SHP77 treated with DMSO at 0.1 percent for 48 hours (cell line): ENCODE results near the gene CST11.

Source experiments
- DNase-seq: peaks from one replicate; lab custom pipeline; 2025; lab: John Stamatoyannopoulos, UW

Gene CST11

DNA sequence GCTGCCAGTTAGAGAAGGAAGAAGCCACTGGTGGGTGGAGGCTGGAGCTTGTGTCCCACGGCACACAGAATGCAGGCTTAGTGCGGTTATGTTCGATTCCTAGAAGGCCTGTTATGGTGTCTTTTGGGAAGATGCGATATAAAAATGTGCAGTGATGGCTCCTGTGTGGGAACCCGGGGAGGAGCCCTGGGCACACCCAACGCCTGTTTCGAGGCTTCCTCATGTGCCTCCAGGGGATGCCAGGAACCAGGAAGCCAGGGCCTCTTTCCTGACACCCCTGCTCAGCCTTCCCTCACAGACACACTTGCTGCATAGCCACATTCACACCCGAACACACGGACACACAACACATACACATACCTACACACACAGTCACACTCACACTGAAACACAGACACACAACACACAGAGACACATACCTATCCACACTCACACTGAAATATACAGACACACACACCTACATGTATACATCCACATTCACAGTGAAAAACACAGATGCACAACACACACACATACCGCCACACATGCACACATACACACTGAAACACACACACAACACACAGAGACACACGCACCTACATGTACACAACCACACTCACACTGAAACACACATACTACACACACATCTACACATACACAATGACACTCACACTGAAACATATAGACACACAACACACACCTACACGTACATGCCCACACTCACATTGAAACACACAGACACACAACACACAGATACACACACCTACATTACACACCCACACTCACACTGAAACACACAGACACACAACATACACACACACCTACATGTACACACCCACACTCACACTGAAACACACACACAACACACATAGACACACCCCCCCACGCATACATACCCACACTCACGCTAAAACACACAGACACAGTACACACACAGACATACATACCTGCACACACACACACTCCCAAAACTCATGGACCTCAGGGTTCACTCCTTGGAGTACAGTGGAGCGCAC lies 1.2 kb upstream of the CST11 start:
- DNase-seq: no peak

DNA sequence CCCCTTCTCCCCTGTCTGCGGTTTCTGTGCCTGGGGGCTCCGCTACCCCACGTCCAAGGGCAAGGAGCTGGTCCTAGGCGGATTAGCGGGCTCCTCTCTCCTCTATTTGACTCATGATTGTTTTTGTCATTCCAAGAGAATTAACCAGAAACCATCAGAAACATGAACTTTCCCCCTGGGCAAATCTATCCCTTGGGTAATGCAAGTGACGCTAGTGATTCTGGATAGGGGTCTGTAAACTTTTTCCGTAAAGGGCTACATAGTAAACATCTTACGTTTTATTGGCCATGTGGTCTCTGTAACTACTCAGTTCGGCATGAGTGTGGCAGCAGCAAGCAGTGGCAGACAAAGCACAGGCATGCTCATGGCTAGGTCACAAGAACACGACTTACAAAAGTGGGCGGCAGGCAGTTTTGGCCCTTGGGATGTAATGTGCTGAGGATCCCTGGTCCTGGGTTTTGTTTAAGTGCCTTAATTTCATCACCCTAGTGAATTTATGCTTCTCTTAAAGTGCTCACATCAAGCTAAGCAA lies 654 bp downstream of the CST11 start:
- DNase-seq: no peak

DNA sequence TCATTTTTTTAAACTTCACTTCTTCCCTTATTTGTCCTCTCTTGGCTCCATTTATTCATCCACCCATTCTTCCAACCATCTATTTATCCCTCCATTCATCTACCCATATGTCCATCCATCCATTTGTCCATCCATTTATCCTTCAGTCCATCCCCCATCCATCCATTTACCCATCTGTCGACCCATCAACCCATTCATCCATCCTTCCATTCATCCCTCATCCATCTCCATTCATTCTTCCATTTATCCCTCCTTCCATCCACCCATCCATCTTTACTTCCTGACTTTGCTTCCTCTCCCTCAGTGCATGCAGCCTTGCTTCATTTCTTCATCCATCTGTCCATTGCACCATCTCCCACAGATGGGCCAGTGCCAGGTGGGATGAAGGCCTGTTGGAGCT lies 1.8 kb downstream of the CST11 start:
- no peak for DNase-seq

DNA sequence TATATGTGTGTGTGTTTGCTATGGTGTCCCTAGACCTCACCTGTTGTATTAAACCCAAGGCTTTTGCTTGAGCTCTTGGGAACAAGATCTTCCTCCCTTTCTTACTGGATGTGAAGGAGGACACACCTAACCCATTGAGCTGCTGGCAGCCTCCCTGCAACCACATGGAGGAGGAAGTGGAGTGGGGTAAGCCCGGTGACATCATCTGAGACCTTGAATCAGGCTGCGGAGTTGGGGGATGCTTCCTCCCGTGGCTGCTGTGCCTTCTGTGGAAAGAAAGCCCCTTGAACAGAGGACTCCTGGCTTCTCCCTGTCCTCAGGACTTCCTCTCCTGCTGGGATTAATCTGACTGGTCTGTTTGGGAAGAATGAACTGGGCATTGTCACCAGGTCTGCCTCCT lies 3.3 kb downstream of the CST11 start:
- no peak for DNase-seq

DNA sequence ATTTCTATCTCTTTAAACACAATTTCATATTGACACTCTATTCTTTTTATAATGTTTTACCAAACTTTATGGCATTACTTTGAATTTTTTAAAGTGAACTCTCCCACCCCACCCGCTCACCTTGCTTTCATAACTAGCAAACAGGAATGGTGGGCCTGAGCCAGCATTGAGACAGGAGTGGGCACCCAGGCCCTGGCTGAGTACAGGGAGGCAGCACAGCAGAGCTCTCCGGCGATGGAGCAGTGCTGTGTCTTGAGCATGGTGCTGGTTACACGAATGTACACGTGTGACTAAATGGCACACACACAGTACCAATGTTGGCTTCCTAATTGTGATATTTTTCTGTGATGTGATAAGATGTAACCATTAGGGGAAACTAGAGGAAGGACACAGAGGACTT lies 4.5 kb downstream of the CST11 start:
- DNase-seq: no peak

DNA sequence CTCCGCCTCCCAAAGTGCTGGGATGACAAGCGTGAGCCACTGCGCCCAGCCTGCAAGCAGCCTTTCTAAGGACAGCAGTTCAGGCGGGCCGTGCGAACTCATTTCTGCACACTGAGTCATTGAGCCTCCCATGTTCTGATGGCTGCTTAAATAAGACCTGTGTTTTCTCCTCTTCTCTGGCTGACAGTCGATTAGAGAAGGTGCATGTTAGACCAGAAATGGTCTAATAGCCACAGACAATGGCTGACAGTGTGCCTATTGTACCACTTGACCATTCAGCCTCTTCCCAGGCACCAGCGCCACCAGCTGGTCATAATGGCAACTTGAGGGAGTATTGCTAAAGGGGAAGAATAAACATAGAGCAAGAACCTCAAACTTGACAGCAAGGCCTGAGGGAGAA lies 6.2 kb downstream of the CST11 start:
- DNase-seq: peak; percentile 62

DNA sequence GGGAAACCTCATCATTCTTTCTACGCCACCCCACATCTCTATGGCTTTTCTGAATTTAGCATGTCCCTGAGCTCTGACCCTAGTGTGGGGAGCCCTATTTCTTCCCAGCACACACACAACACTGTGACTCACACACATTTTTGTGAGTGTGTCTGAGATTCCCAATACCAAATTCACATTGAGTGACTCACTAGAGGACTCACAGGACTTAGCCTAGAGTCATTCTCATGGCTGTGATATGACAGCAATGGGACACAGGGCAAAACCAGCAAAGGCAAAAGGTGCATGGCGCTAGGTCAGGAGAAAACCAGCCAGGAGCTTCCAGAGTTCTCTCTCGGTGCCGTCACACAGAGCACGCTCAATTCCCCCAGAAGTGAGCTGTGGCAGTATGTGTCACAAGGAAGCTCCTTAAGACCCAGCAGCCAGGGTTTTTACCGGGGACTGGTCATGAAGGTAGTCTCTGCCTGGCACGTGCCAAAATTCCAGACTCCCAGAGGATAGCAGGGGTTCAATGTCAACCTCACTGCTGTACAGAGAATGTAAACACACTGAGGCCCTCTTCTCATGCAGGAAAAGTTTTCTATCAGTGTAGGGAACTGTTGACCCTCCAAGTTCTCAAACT lies 7.0 kb downstream of the CST11 start:
- no peak for DNase-seq

DNA sequence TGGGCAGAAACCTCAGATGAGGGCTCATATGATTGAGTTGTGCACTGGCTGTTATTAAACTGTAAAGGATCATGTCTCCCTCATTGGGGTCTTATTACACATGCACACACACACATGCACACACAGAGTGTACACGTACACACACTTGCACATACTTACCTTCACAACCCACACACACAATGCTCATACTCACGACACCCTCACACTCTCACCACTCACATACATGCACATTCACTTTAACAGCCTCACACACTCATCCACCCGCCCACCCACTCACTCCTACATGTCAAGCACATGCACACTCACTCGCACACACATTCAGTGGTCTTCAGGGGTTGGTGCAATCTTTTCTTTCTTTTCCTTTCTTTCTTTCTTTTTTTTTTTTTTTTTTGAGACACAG lies 7.8 kb downstream of the CST11 start:
- DNase-seq: no peak

DNA sequence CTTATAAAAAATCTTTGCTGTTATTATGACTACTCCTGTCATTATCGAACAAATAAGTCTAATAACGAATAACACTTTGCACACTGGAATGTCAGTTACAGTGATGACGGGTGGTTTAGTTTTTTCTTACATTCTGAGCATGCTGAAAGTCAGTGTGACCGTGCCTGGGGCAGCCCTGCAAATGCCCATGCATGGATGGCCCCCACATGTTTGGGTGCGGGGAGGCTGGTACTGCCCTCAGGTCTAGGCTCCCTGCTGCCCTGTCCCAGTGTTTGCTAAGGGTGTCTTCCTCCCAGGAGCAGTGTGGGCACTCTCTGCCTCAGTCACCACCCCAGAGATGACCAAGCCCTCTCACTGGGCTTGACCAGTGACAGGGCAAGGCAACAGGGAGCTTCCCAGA lies 10.2 kb downstream of the CST11 start:
- DNase-seq: no peak

DNA sequence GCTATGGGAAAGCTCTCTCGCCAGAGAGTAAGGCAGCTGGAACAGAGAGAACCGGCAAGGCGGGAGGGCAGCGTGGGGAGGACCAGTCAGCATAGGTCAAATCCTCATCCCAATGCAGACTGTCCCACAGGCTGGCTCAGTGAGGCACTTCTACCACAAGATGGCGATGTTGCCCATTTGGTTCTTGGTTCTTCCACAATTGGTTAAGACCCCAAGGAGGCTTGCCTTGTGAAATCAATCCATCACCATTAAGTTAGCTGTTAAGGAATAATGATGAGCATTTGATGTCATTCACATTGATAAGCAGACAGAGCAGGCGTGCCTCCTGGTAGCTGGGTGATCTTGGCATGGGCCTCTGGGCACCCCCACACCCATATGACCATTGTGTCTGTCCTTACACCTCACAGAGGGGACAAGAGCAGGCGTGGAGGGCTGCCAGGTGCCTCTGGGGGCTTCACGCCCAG lies 10.8 kb downstream of the CST11 start:
- DNase-seq: peak; percentile 54

DNA sequence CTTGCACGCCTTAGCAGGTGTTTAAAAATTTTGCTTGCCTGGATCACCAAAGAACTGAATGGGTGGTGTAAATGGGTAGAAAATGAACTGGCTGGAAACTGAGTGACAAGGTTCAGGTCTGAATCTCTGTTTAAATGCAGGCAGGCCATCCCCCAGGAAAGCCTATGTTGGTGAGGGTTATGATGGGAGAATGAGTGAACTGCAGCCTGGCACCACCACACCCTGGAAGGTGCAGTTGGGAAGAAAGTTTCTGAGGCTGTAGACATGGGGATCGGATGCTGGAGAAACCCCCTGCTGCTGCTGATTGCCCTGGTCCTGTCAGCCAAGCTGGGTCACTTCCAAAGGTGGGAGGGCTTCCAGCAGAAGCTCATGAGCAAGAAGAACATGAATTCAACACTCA lies 12.7 kb downstream of the CST11 start:
- DNase-seq: no peak

DNA sequence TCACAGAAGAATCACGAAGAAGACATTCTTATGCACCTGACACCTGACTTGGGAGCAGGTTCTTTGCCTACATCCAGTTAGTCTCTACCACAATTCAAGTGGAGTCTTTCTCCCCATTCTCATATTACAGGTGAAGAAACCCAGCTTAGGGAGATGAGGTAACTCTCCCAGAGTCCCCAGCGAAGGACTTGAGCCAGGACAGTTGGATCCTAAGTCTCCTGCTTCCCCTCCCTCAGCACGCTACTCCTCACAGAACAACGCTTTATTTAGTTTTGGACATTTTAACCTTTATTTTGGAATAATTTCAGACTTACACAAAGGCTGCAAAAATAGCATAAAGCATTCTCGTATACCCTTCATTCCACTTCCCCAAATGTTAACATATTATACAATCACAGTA lies 14.0 kb downstream of the CST11 start:
- no peak for DNase-seq

DNA sequence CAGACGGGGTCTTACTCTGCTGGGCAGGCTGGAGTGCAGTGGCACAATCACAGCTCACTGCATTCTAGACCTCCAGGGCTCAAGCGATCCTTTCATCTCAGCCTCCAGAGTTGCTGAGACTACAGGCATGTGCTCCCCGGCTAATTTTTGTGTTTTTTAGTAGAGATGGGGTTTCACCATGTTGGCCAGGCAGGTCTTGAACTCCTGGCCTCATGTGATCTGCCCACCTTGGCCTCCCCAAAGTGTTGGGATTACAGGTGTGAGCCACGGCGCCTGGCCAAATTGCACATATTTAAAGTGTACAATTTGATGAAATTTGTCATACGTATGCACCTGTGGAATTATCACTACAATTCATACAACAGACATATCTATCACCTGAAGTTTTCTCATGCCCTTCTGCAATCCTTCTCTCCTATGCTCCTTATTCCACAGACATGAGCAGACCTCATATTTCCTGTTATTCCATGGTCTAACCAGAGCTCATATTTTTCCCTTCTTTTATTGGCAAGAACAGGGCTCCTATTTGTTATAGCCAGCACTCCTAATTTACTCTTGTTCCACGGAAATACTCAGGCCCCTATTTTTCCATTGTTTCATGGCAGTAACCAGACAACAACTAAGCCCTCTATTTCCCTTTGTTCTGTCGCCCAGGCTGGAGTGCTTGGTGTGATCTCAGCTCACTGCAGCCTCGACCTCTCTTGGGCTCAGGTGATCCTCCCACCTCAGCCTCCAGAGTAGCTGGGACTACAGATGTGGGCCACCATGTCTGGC lies 15.4 kb downstream of the CST11 start:
- DNase-seq: no peak

DNA sequence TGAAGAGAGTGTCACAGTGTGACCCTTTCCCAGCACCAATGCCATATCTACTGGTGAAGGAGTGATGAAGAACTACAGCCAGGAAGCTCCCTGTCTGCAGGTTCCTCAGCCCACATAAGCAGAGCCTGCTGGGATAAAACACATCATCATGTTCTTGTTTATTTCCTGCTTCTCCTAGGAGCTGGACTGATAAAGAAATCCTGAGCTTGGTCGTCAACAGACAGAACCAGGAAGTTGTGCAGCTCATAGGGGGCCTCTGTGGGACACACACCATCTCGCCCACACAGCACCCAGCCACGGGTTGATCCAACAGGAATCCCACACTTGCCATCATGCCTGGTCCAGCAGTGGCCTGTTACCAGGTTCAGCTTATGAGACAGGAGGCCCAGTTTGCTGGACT lies 16.0 kb downstream of the CST11 start:
- no peak for DNase-seq

DNA sequence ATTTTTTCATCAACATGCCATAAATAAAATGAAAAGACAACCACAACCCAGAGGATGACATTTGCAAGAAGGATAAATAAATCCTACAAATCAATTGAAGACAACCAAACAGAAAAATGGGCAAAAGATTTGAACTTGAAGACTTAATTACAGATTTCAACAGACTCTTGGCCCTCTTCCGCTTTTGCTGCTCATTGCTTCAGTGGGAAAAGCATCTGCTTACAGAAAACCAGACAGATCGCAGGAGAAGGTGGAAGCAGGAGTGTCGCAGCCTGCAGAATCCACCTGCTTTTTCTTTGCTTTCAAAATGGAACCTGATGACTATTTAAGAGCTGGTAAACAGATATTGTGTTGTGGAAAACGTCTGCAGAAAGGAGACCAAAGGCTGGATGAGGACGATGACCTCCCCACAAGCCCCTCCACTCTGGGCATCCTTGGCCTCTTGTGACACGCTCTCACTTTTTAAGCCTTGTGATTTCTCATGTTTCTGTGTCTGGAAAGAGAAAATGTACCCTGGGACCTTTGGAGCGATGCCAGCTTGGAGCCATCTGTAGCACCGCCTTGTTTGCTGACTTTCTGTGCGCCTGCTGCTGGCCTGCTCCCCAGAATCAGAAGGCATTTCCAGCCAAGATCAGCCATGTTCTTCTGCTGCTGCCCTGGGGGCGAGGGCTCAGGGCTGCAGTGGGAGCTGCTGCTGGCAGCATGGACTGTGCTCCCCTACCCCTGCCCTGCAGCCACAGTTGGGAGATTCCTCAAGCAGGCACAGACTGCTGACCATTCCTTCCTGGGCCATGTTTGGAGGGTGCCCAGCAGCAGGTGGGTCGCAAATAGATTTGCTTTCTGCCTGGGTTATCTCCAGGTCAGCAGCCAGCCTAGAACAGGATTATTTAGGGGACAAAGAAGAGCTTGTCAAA lies 16.8 kb downstream of the CST11 start:
- DNase-seq: peak; percentile 50

DNA sequence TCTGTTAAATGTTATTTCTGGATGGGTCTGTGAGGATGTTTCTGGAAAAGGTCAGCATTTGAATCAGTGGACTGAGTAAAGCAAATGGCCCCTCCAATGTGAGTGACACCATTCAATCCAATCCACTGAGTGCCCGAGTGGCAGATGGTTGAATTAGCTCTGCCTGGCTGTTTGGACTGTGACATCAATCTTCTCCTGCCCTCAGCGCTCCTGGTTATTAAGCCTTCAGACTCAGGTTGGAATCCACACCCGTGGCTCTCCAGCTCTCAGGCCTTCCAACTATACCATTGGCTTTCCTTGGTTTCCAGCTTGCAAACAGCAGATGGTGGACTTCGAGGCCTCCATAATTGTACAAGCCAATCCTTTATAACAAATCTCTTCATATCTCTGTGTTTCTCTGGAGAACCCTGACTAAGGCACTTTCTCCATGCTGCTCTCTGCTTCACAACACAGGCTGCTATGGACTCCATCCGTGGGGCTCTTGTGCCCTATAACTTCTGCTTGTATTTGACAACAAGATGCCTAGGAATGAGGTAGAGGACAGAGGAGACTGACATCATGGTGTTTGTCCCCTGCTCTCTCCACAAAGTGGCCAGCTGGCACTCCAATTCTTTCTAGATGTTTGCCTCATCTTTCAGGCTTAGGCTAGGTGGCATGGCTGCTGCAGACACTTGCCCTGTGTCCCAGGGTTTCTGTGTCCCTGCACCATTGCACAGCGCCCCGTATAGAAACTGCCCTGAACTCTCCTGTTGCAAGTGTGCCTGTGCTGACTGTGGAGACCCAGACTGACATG lies 18.0 kb downstream of the CST11 start:
- DNase-seq: no peak

DNA sequence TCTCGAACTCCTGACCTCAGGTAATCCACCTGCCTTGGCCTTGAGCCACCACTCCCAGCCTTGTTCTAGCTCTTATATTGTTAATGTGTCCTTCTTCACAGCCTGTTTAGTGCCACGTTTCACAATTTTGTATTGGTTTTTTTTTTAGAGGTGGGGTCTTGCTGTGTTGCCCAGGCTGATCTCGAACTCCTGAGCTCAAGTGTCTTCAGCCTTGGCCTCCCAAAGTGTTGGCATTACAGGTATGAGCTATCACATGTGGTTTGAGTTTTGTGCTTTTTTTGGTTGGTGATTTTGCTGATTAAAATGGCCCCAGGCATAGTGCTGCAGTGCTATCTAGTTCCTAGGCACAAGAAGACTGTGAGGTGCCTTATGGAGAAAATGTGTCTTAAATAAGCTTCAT lies 19.0 kb downstream of the CST11 start:
- no peak for DNase-seq

DNA sequence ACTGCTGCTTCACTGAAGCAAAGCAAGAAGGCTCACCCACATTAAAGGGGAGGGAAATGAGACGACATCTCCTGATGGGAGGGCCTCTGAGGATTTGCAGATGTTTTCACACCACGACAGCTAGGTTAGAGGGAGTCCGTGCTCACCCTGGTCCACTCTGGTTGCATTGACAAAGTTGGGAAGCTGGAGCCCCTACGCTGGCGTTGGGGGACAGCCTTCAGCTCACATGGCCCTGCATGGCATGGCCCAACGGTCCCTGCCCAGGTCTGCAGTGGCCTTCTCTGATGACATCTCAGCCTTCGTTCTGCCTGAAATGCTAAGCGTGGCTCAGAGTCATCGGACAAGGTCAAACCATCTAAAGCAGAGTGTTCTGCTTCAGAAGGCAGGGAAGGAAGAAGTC lies 27.5 kb downstream of the CST11 start:
- DNase-seq: no peak

DNA sequence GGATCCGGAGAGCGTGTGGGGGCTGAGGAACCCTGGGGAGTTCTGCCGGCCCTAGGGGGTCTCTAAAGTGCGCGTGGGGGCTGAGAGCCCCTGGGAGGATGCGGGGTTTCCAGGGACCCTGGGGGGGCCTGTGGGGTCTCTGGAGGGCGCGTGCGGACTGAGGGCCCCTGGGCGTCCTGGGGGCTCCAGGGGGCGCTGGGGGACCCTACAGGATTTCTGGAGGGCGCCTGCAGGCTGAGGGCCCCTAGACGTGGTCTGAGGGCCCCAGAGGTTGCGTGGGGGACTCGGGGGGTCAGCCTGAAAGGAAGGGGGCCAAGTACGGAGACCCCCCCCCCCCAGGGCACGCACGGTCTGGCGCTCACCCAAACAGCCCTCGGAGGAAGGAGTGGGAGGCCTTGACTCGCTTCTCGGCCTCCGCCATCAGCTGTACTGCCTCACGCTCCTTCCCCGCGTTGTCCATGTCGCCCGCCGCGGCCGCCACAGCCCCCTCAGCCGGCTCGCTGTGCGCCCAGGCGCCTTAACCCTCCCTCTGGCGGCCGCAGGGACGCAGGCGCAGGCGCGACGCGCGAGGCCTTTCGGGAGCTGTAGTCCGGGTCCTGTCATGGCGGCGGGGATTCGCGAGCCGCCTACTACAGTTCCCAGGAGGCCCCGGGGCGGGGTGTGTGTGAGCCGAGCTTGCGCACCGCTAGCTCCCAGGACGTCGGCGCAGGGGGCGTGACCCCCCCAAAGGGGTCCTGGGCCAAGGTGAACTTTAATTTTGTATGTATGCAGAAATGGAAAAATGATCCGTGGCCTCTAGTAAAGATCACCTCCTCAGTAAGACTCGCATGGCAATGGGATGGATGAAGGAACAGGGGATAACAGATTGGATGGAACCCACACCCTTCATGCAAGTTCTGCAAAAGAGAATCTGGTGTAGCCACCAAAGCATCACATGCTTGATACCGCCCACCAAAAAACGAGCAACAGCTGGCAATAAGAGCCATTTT lies 31.4 kb downstream of the CST11 start, which contains the start of gene NAPB:
Gene NAPB, minus strand, starts transcription at position 546 of the 989 bp plus-strand sequence. Its CDS starts 86 bp downstream, at position 460.
- DNase-seq: peak; percentile 94
